HCT116 (cell line): ENCODE data around the gene KLHDC7A.

Experiments used
- CTCF ChIP-seq, 3 experiments: fragments of 200-600 bp in 1 of 3; sonication (generic) in 1 of 3; IDR thresholded peaks in 2 of 3; conservative IDR thresholded peaks in 1 of 3; 2 replicates each; pipeline ENCODE4 v1.5.1; 2012 to 2017; ENCODE audit warnings: low read depth in 2 of 3, low read length in 2 of 3, antibody characterized with exemption in 1 of 3, borderline replicate concordance in 1 of 3, control low read depth in 1 of 3, mild to moderate bottlenecking in 1 of 3, mixed read lengths in 1 of 3, mixed run types in 1 of 3, moderate library complexity in 1 of 3; ENCODE audit not compliant: insufficient read depth in 1 of 3
- EGR1 ChIP-seq: IDR thresholded peaks from 2 replicates; pipeline ENCODE4 v1.6.1; 2012; ENCODE audit warnings: low read depth
- EZH2 ChIP-seq: fragments of 200-600 bp; sonication (generic); IDR thresholded peaks from 2 replicates; pipeline ENCODE4 v1.6.1; 2017; ENCODE audit warnings: antibody characterized with exemption, mixed run types
- JUND ChIP-seq: IDR thresholded peaks from 2 replicates; pipeline ENCODE4 v1.6.1; 2012
- POLR2A ChIP-seq: IDR thresholded peaks from 2 replicates; pipeline ENCODE4 v1.7.0; 2011; ENCODE audit warnings: borderline replicate concordance; ENCODE audit not compliant: insufficient read depth, insufficient read length; ENCODE audit errors: extremely low read depth
- SIN3A ChIP-seq: IDR thresholded peaks from 2 replicates; pipeline ENCODE4 v1.6.1; 2012; ENCODE audit warnings: low read depth
- TF ChIP-seq, protein P1 (sequence below): IDR thresholded peaks from 2 replicates; pipeline ENCODE4 v1.6.1; 2012; ENCODE audit warnings: low read depth

DNA sequence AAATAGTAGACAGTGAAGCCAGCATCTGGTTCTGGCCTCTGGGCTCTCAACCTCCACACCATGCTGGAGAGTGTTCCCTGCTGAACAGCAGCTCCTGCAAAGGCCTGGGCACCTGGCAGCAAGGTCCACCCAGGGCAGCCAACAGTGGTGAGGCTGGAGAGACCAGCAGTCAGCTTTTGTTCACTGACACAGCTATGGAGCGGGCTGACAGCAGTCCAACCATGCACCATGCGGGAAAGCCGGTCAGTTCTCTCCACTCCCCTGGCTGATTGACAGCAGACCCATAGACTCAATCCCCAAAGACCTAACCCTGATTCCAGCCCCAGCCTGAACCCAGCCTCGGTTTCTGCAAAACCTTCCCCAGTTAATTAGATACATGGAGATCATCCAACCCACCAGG, 49.0 kb downstream of the KLHDC7A start:
- no peak for TF ChIP-seq CTCF (IDR thresholded peaks at IDR 0.05 in 2 of 3, conservative IDR thresholded peaks at IDR 0.05 in 1 of 3; ENCODE audit: borderline replicate concordance in 1 of 3, insufficient read depth in 1 of 3, low read depth in 2 of 3, low read length in 2 of 3)
- no peak for TF ChIP-seq POLR2A
- TF ChIP-seq EGR1: no peak
- TF ChIP-seq SIN3A: no peak
- TF ChIP-seq, protein P1, sequence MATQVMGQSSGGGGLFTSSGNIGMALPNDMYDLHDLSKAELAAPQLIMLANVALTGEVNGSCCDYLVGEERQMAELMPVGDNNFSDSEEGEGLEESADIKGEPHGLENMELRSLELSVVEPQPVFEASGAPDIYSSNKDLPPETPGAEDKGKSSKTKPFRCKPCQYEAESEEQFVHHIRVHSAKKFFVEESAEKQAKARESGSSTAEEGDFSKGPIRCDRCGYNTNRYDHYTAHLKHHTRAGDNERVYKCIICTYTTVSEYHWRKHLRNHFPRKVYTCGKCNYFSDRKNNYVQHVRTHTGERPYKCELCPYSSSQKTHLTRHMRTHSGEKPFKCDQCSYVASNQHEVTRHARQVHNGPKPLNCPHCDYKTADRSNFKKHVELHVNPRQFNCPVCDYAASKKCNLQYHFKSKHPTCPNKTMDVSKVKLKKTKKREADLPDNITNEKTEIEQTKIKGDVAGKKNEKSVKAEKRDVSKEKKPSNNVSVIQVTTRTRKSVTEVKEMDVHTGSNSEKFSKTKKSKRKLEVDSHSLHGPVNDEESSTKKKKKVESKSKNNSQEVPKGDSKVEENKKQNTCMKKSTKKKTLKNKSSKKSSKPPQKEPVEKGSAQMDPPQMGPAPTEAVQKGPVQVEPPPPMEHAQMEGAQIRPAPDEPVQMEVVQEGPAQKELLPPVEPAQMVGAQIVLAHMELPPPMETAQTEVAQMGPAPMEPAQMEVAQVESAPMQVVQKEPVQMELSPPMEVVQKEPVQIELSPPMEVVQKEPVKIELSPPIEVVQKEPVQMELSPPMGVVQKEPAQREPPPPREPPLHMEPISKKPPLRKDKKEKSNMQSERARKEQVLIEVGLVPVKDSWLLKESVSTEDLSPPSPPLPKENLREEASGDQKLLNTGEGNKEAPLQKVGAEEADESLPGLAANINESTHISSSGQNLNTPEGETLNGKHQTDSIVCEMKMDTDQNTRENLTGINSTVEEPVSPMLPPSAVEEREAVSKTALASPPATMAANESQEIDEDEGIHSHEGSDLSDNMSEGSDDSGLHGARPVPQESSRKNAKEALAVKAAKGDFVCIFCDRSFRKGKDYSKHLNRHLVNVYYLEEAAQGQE: no peak
- no peak for TF ChIP-seq EZH2
- no peak for TF ChIP-seq JUND
